OCI-M1 (cell line): ENCODE data around the gene FOSL2.

Source experiments
- DNase-seq: peaks from one replicate; lab custom pipeline; 2025; lab: John Stamatoyannopoulos, UW

Gene FOSL2

DNA sequence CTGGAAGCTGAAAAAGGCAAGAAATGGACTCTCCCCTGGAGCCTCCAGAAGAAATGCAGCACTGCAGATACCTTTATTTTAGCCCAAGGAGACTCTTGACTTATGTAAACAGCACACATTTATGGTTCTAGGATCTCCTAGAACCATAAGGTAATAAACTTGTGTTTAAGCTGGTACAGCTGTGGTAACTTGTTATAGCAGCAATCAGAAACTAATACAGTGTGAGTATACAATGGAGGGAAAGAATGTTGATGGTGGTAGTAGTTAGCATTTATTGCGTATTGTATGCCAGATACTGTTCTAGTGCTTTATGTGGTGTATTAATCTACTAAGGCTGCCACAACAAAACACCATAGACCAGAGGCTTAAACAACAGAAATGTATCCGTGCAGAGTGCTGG lies 40.6 kb downstream of the FOSL2 start:
- no peak for DNase-seq

DNA sequence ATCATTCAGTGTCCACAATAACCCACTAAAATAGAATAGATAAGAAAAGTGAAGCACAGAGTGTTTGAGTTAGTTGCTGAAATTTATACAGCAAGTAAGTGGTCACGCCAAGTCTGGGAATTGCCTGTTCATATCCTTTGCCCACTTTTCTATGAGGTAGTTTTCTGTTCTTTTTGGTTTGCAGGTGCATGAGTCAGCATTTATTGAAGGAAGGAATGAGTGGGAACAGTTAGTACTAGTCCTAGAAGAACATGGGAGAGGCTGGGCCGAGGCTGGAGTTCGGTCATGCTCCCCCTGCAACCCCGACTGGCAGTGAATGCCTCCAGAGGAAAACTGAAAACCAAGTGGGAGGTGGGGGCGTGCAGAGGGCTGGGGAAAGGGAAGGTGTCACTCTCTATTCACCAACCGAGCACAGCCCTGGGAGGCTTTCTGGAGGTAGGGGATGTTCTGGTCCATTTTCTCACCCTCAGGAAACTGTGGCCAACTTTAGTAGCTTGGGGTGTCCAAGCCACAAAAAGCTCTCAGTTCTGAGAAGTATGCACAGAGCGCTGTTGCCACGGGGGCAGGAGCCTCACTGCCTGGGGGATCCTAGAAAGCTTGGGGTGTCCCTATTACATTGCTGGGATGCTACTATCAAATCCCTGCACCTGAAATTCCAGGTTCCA lies 41.4 kb downstream of the FOSL2 start:
- DNase-seq, result no peak

- DNase-seq, result no peak
Observed at GRCh38 chr2:28434600-28434989, 41.9 kb downstream of the FOSL2 start.

GRCh38 chr2:28435241-28435640 lies 42.6 kb downstream of the FOSL2 start:
- DNase-seq, result no peak

GRCh38 chr2:28435814-28436351 lies 43.2 kb downstream of the FOSL2 start:
- DNase-seq, result no peak

DNA sequence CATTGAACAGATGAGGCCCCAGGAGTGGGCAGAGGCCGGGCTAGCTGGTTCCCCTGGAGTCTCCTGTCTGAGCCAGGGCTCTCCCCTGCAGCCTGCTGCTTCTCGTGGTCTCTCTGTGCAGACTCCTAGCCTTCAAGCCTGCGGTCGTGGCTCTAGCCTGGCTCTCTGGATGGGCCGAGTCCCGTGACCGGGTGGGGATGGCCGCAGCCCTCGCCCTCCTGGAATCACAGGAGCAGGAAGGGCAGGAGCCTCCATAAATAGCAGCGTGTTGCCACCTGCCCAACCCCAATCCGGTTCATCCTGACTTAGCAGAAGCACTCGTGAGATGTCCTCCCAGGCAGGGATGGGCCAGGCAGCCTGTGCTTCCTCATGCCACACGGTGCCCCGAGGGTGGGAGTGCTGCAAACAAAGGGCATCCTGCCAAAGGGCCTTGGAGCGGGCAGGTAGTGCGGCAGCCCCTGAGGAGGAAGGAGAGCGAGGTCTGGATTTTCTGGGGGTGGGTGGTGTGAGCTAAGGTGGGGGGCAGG lies 43.9 kb downstream of the FOSL2 start:
- DNase-seq, result no peak

DNA sequence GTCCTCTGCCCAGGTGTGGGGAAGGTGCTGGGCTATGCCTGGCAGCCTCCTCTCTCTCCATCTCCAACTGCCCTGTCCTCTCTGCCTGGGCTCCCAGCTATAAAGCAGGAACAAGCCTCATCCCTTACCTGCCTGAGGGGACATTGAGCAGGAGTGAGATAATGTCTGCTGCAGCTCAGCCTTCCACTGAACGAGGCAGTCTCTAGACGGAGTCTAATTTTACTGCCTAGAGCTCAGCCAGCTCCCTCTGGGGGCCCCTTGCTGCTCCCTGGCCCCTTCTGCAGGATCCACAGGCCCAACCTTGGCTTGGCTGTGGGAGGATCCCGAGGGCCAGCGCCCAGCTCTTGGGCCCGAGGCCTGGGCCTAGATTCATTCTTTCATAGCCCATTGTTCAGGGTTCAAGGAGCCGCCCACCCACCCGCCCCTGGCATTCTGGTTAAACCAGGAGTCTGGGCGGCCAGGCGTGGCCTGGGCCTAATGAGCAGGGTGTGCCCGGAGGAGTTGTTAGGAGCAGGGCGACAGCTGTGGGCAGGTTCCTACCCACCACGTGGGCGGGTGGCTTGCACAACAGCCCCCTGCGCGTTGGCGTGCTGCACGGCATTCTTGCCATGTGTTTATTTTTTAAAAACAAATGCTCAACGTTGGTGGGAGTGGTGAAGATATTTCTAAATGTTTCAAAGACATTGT lies 44.6 kb downstream of the FOSL2 start:
- no peak for DNase-seq

- no peak for DNase-seq
Observed at GRCh38 chr2:28437918-28438317, 45.3 kb downstream of the FOSL2 start.

GRCh38 chr2:28438532-28439063 lies 45.9 kb downstream of the FOSL2 start:
- DNase-seq, result peak; percentile 28

- no peak for DNase-seq
Observed at GRCh38 chr2:28439127-28439526, 46.5 kb downstream of the FOSL2 start.

DNA sequence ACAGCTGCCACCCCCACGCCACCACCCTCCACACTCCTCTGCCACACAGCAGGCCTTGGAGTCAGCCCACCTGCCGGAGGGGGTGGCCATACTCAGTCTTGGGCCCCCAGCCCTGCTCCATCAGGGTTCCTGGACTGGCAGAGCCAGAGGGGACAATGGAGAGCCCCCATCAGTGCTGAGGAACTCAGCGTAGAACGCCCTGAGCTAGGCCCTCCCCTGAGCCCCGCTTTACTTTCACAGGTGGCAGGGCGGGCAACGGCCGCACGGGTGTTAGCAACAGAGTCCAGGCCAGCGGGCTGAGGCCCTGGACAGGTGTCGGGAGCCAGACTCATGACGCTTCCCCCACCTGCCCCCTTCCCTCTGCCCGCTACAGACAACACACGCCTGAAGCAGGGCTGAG lies 47.1 kb downstream of the FOSL2 start:
- DNase-seq, result no peak

GRCh38 chr2:28442328-28442727 lies 49.7 kb downstream of the FOSL2 start:
- DNase-seq, result no peak

DNA sequence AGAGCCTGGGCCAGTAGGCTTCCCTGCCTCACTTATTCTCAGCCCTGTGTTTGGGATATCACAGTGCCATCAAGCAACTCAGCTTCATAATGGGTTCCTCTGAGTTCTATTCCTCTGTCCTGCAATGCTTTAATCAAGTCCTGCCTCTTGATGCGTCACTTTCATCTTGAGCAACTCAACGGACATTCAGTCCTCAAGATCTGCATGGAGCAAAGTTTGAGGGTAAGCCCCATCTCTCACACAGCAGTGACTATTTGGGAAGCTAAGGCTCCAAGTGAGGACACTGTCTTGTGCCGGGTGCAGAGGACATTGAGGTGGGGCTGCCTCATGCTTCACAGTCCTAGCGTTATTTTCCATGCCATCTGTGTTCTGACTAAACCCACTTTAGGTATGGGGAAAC lies 52.3 kb downstream of the FOSL2 start:
- no peak for DNase-seq

DNA sequence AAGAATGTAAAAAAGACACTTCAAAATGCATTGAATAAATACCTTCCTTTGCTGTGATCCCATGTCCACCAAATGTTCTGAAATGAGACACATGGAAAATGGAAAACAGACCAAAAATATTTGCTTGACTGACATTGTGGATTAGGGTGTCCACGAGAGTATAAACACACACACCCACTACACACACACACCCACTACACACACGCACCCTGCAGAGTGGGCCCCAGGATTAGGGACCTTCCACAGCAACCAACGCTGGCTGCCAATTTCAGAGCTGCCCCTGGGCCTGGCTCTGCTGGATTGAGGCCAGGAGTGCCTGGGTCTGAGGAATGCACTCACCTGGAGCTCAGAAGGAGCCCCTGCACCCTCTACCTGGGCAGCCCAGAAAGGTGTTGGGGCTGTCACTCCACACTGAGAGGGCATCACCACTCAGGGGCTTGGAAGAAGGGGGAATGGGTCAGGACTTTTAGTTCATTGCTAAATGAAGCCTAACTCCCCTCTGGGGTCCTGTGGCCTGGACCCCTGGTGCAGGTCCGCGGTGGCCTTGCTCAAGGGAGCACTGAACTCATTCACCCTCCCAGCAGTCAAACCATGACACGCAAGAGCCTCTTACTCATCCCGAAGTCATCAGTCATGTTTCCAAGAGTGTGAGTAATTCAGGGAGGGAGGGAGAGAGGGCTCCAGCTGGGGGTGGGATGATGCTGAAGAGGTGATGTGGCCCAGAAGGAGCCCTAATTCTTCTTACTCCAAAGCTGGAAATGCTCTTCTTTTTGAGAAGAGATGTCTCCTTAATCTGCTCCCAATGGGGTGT lies 53.0 kb downstream of the FOSL2 start:
- DNase-seq, result no peak

- DNase-seq, result no peak
Observed at GRCh38 chr2:28446531-28446930, 53.9 kb downstream of the FOSL2 start.

GRCh38 chr2:28447086-28447485 lies 54.4 kb downstream of the FOSL2 start:
- DNase-seq, result no peak

DNA sequence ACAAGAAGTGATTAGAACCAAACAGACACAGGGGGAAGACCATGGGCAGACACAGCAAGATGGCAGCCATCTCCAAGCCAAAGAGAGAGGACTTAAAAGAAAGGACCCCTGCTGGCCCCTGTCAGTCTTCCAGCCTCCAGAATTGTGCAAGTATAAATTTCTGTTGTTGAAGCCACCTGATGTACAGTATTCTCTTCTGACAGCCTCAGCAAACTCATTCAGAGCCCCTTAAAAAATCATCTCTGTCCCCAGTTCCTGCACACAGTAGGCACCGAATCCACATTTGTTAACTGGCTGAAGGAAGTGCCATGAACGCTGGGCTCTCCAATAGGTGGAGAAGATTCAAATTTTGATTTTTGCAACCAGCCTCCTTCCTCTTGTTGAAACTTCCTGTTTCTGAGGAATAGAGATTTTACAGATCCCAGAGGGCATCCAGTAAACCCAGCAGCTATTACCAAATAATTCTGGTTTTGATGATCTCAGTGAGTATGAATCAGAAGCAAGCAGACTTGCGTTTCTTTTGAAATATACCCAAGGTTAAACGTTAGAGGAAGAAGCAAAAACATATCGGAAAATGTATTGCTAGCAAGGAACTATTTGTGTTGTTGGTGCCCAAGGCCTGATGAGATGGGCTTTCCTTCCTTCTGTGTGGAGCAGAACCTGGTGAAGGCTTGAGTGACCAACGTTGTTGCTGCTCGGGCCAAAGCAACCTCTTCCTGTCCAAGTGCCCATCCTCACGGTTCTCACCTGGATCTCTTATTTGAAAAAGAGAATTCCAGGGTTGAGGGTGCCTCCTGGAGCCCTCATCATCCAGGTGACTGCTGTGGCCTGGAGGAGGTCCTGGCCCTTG lies 55.5 kb downstream of the FOSL2 start:
- peak; percentile 66 for DNase-seq

DNA sequence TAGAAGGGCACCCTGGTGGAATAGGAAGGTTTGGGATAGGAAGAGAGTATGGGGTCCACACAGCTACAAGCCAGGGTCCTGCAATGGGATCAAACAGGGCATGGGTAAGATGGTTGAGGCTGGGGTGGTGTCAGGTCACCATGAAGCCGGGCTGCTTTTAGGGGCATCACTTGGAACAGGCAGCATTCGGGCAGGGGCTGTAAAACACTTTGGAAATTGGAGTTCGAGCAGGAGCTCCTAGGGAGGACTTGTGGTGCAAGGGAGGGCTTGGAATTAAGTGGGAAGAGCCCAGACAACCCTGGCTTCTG lies 56.1 kb downstream of the FOSL2 start:
- DNase-seq, result no peak

DNA sequence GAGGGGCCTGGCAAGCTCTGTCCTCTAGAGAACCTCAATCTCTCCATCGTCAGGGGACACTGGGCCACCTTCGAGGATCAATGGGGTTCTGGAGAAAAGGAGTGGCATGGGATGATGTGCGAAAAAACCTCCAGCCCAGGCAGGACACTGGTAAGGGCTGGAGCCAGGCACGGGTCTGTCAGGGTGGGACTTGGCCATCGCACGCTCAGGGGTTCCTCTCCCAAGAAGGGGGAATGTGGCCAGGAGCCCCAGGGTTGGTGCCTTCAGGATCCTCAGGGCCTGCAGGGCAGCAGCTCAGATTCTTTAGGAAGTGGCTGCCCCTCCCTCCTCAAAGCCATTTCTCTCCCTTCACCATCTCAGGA lies 56.4 kb downstream of the FOSL2 start:
- no peak for DNase-seq

GRCh38 chr2:28449488-28450395 lies 57.1 kb downstream of the FOSL2 start:
- peak; percentile 49 for DNase-seq
